ENCODE data around the gene KPNA1. TPM values are rescaled to one million over a fixed set of nuclear protein-coding genes. Genes with fewer than 3 reads are reported as not detected.

Gene KPNA1
- total and polyA plus RNA-seq, 2 of the 13 experiments (the other 11 are each of a cell fraction or from before 2014, with no cell fraction given): 15.4 to 30.0 TPM

- peak; percentile 93 for TF ChIP-seq HNRNPLL (IDR thresholded peaks at IDR 0.05; ENCODE audit: low read depth, low read length, poor library complexity, severe bottlenecking)
- TF ChIP-seq KAT2B (IDR thresholded peaks at IDR 0.05; ENCODE audit: borderline replicate concordance, low read depth, low read length): no peak
- TF ChIP-seq THAP9 (CRISPR knock-in tag; IDR thresholded peaks at IDR 0.05; ENCODE audit: borderline replicate concordance): no peak
- TF ChIP-seq FOXP4 (CRISPR knock-in tag; IDR thresholded peaks at IDR 0.05): peak; percentile 81
- TF ChIP-seq ZNF263 (CRISPR knock-in tag; IDR thresholded peaks at IDR 0.05): peak; percentile 53; the same call in 1 of the 2 replicates
- TF ChIP-seq RARA (CRISPR knock-in tag; IDR thresholded peaks at IDR 0.05): peak; percentile 56
- TF ChIP-seq ZFY (CRISPR knock-in tag; IDR thresholded peaks at IDR 0.05): peak; percentile 90
- TF ChIP-seq ZNF652 (CRISPR knock-in tag; IDR thresholded peaks at IDR 0.05; ENCODE audit: borderline replicate concordance, low read depth): no peak
- TF ChIP-seq ZNF317 (CRISPR knock-in tag; IDR thresholded peaks at IDR 0.05): no peak; the same call in 1 of the 2 replicates
- TF ChIP-seq DBP (CRISPR knock-in tag; IDR thresholded peaks at IDR 0.05; ENCODE audit: not compliant biosample characterization): peak; percentile 96
- TF ChIP-seq YEATS2 (CRISPR knock-in tag; IDR thresholded peaks at IDR 0.05; ENCODE audit: borderline replicate concordance): peak; percentile 84; the same call in 1 of the 2 replicates
- peak; percentile 80; the same call in 1 of the 2 replicates for TF ChIP-seq ZNF430 (CRISPR knock-in tag; IDR thresholded peaks at IDR 0.05)
- peak; percentile 78; the same call in 1 of the 2 replicates for TF ChIP-seq ARNTL (CRISPR knock-in tag; IDR thresholded peaks at IDR 0.05)
- TF ChIP-seq RAD21 (CRISPR knock-in tag; IDR thresholded peaks at IDR 0.05): peak; percentile 84
- TF ChIP-seq ZIK1 (CRISPR knock-in tag; IDR thresholded peaks at IDR 0.05; ENCODE audit: borderline replicate concordance, low read depth): peak; percentile 33; the same call in 1 of the 2 replicates
- TF ChIP-seq THAP7 (CRISPR knock-in tag; IDR thresholded peaks at IDR 0.05): peak; percentile 73; the same call in 1 of the 2 replicates
- peak; percentile 99 for TF ChIP-seq SAP130 (CRISPR knock-in tag; IDR thresholded peaks at IDR 0.05; ENCODE audit: low read depth)
- peak; percentile 73; the same call in 1 of the 2 replicates for TF ChIP-seq TEF (CRISPR knock-in tag; IDR thresholded peaks at IDR 0.05)
- no peak for TF ChIP-seq ATF7 (IDR thresholded peaks at IDR 0.05)
- peak; percentile 79 for TF ChIP-seq ATF7 (CRISPR knock-in tag; IDR thresholded peaks at IDR 0.05)
- TF ChIP-seq ZNF546 (CRISPR knock-in tag; conservative IDR thresholded peaks at IDR 0.05): peak; percentile 67; the same call in 1 of the 2 replicates
- TF ChIP-seq ZNF138 (CRISPR knock-in tag; IDR thresholded peaks at IDR 0.05; ENCODE audit: low read depth): 0 out of 2 replicates have a peak, but pooled peaks have one; percentile 69
Measured at GRCh38 chr3:122383771-122384697, 130.7 kb downstream of the KPNA1 start, which contains the start of gene FAM162A (continued).

All from HepG2 (cell line).